GM23338 (cell line): ENCODE measurements around the gene PCNX1. TPM values are rescaled to one million over a fixed set of nuclear protein-coding genes. Genes with fewer than 3 reads are reported as not detected.

Source experiments
- CREB1 ChIP-seq: fragments of 250-450 bp; sonication (Bioruptor Pico); IDR thresholded peaks from 2 replicates; pipeline ENCODE4 v1.5.0; 2020; ENCODE audit warnings: low read depth, mild to moderate bottlenecking, moderate library complexity
- EZH2 ChIP-seq: fragments of 200-600 bp; sonication (generic); IDR thresholded peaks from one replicate; pipeline ENCODE4 v1.8.0; 2017; ENCODE audit warnings: antibody characterized with exemption, mild to moderate bottlenecking, low read depth; ENCODE audit not compliant: unreplicated experiment
- JUNB ChIP-seq: IDR thresholded peaks from one replicate; pipeline ENCODE4 v1.6.1; 2016; ENCODE audit warnings: antibody characterized with exemption; ENCODE audit not compliant: unreplicated experiment
- NANOG ChIP-seq: IDR thresholded peaks from 2 replicates; pipeline ENCODE4 v1.6.1; 2016; ENCODE audit warnings: antibody characterized with exemption, borderline replicate concordance
- STAT1 ChIP-seq: IDR thresholded peaks from one replicate; pipeline ENCODE4 v1.6.1; 2016; ENCODE audit warnings: antibody characterized with exemption; ENCODE audit not compliant: unreplicated experiment
- ZNF114 ChIP-seq: fragments of 250-450 bp; sonication (Bioruptor Pico); IDR thresholded peaks from 2 replicates; pipeline ENCODE4 v1.5.0; 2020; ENCODE audit warnings: mild to moderate bottlenecking, moderate library complexity
- polyA plus RNA-seq: library from polyadenylated mRNA; unstranded; fragments of >200 nt; fragmentation: Nextera tagmentation; extraction: Ambion mirVana; gene quantifications from 2 replicates; pipeline ENCODE4 v1.2.1, GENCODE V29; 2016
- total RNA-seq: library from RNA; depleted of rRNA; stranded (reverse); fragments of >200 nt; shearing (Covaris generic); gene quantifications from 2 replicates; pipeline ENCODE4 v1.2.3, GENCODE V29; 2014
- TF ChIP-seq, protein P1 (sequence below): fragments of 250-450 bp; sonication (Bioruptor Pico); IDR thresholded peaks from 2 replicates; pipeline ENCODE4 v1.5.0; 2020; ENCODE audit warnings: mild to moderate bottlenecking, moderate library complexity
- TF ChIP-seq, protein P2 (sequence below), 2 experiments: fragments of 200-600 bp in 1 of 2; sonication (generic) in 1 of 2; conservative IDR thresholded peaks; 2 replicates each; pipeline versions ENCODE4 v1.5.1 to v1.6.1; 2016 to 2017; ENCODE audit warnings: antibody characterized with exemption in 2 of 2, low read depth in 2 of 2, mild to moderate bottlenecking in 2 of 2, moderate library complexity in 1 of 2
- TF ChIP-seq, protein P3 (sequence below): IDR thresholded peaks from 2 replicates; pipeline ENCODE4 v1.6.1; 2016; ENCODE audit warnings: antibody characterized with exemption

The PCNX1 gene
- total and polyA plus RNA-seq, 2 experiments from 2014 or later = 19.4 to 53.1 TPM

DNA sequence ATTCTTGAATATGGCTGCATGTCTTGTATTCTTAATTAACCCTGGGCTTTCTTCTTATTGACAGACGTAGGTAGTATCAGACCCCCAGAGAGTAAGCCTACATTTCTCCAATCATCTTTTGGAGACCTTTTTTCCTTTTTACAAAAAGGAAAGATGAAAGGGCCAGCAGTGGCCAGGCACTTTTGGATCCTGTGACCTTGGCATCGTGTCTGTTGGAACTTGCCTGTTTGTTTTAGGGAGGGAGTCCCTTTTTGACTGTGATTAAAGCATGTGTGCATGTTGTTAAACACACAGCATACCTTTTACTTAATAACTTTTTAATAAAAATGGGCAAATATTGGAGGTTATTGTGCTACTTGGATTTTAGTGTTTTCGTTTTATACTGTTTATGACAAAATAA lies 57.2 kb downstream of the PCNX1 start (continued):
- TF ChIP-seq, protein P1, sequence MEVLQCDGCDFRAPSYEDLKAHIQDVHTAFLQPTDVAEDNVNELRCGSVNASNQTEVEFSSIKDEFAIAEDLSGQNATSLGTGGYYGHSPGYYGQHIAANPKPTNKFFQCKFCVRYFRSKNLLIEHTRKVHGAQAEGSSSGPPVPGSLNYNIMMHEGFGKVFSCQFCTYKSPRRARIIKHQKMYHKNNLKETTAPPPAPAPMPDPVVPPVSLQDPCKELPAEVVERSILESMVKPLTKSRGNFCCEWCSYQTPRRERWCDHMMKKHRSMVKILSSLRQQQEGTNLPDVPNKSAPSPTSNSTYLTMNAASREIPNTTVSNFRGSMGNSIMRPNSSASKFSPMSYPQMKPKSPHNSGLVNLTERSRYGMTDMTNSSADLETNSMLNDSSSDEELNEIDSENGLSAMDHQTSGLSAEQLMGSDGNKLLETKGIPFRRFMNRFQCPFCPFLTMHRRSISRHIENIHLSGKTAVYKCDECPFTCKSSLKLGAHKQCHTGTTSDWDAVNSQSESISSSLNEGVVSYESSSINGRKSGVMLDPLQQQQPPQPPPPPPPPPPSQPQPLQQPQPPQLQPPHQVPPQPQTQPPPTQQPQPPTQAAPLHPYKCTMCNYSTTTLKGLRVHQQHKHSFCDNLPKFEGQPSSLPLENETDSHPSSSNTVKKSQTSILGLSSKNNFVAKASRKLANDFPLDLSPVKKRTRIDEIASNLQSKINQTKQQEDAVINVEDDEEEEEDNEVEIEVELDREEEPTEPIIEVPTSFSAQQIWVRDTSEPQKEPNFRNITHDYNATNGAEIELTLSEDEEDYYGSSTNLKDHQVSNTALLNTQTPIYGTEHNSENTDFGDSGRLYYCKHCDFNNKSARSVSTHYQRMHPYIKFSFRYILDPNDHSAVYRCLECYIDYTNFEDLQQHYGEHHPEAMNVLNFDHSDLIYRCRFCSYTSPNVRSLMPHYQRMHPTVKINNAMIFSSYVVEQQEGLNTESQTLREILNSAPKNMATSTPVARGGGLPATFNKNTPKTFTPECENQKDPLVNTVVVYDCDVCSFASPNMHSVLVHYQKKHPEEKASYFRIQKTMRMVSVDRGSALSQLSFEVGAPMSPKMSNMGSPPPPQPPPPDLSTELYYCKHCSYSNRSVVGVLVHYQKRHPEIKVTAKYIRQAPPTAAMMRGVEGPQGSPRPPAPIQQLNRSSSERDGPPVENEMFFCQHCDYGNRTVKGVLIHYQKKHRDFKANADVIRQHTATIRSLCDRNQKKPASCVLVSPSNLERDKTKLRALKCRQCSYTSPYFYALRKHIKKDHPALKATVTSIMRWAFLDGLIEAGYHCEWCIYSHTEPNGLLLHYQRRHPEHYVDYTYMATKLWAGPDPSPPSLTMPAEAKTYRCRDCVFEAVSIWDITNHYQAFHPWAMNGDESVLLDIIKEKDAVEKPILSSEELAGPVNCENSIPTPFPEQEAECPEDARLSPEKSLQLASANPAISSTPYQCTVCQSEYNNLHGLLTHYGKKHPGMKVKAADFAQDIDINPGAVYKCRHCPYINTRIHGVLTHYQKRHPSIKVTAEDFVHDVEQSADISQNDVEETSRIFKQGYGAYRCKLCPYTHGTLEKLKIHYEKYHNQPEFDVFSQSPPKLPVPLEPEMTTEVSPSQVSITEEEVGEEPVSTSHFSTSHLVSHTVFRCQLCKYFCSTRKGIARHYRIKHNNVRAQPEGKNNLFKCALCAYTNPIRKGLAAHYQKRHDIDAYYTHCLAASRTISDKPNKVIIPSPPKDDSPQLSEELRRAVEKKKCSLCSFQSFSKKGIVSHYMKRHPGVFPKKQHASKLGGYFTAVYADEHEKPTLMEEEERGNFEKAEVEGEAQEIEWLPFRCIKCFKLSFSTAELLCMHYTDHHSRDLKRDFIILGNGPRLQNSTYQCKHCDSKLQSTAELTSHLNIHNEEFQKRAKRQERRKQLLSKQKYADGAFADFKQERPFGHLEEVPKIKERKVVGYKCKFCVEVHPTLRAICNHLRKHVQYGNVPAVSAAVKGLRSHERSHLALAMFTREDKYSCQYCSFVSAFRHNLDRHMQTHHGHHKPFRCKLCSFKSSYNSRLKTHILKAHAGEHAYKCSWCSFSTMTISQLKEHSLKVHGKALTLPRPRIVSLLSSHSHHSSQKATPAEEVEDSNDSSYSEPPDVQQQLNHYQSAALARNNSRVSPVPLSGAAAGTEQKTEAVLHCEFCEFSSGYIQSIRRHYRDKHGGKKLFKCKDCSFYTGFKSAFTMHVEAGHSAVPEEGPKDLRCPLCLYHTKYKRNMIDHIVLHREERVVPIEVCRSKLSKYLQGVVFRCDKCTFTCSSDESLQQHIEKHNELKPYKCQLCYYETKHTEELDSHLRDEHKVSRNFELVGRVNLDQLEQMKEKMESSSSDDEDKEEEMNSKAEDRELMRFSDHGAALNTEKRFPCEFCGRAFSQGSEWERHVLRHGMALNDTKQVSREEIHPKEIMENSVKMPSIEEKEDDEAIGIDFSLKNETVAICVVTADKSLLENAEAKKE = no peak
- TF ChIP-seq CREB1 = no peak
- no peak for TF ChIP-seq JUNB
- TF ChIP-seq ZNF114 (CRISPR knock-in tag) = no peak
- no peak for TF ChIP-seq STAT1
- TF ChIP-seq, protein P2, sequence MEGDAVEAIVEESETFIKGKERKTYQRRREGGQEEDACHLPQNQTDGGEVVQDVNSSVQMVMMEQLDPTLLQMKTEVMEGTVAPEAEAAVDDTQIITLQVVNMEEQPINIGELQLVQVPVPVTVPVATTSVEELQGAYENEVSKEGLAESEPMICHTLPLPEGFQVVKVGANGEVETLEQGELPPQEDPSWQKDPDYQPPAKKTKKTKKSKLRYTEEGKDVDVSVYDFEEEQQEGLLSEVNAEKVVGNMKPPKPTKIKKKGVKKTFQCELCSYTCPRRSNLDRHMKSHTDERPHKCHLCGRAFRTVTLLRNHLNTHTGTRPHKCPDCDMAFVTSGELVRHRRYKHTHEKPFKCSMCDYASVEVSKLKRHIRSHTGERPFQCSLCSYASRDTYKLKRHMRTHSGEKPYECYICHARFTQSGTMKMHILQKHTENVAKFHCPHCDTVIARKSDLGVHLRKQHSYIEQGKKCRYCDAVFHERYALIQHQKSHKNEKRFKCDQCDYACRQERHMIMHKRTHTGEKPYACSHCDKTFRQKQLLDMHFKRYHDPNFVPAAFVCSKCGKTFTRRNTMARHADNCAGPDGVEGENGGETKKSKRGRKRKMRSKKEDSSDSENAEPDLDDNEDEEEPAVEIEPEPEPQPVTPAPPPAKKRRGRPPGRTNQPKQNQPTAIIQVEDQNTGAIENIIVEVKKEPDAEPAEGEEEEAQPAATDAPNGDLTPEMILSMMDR (conservative IDR thresholded peaks at IDR 0.05; ENCODE audit: low read depth in 2 of 2) = no peak
- TF ChIP-seq NANOG = no peak
- no peak for TF ChIP-seq EZH2
- TF ChIP-seq, protein P3, sequence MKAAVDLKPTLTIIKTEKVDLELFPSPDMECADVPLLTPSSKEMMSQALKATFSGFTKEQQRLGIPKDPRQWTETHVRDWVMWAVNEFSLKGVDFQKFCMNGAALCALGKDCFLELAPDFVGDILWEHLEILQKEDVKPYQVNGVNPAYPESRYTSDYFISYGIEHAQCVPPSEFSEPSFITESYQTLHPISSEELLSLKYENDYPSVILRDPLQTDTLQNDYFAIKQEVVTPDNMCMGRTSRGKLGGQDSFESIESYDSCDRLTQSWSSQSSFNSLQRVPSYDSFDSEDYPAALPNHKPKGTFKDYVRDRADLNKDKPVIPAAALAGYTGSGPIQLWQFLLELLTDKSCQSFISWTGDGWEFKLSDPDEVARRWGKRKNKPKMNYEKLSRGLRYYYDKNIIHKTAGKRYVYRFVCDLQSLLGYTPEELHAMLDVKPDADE = no peak
